ENCODE measurements around the gene IGF2R. TPM values are rescaled to one million over a fixed set of nuclear protein-coding genes. Genes with fewer than 3 reads are reported as not detected.
A peak's percentile ranks its signal among the peaks of the same experiment; 100 is the strongest.

IGF2R gene
- total and polyA plus RNA-seq, 2 of the 13 experiments (the other 11 are each of a cell fraction or from before 2014, with no cell fraction given), result 38.3 to 70.0 TPM

- ChIA-PET CTCF (ENCODE audit: low intra/inter-chr PET ratio, low total read pairs) (no interaction called here), POLR2A (interaction anchor here (1.2 kb wide), 1 partner anchor 10 kb away, joined by 3 read pairs; no protein-coding TSS in a partner anchor)
- H3K4me2 ChIP-seq (ENCODE audit: low read depth, low read length), result peak overlapping the region; percentile 27
- no peak overlapping the region for H2AFZ ChIP-seq (ENCODE audit: low read length)
- H3K36me3 ChIP-seq (replicated peaks in 1 of 2; ENCODE audit: control insufficient read depth in 1 of 2, insufficient read depth in 2 of 2, low read length in 2 of 2), result no peaks in the 10 kb centered on the region
- BruUV-seq (replicated peaks), result no TSS peak
- peaks cover 53% of the 10 kb centered on the region for H3K4me1 ChIP-seq (ENCODE audit: insufficient read depth, low read length)
- peak; percentile 31 for DNase-seq (ENCODE audit: low spot score)
- ATAC-seq, result peak; percentile 55
- H3K27ac ChIP-seq (ENCODE audit: extremely low read length, insufficient read depth, low read length), result peak overlapping the region; percentile 43
- no peak overlapping the region for H3K9ac ChIP-seq (ENCODE audit: insufficient read depth, low read depth, low read length)
- H3K79me2 ChIP-seq (ENCODE audit: insufficient read depth, low read length), result no peaks in the 10 kb centered on the region
- FAIRE-seq, result peak; percentile 80
- no peaks in the 10 kb centered on the region for H3K27me3 ChIP-seq (ENCODE audit: control insufficient read depth in 1 of 2, insufficient read depth in 2 of 2, low read length in 2 of 2)
- 59% methylated on average over 4 of the region's 6 CpGs for WGBS (ENCODE audit: low lambda C conversion rate)
- intact Hi-C loops (cut with micrococcal nuclease; ENCODE audit: unreplicated experiment), result loop anchor here (5.0 to 10.0 kb wide), 3 partner anchors 120 to 257 kb away; partner anchors contain the start of genes SLC22A2 and SLC22A3
- H4K20me1 ChIP-seq (ENCODE audit: insufficient read depth, low read length), result no peaks in the 10 kb centered on the region
- in situ Hi-C loops (cut with HindIII; ENCODE audit: extremely low pct_ligation_motif_present, low pct_unique_long_range_greater_than_20kb), result no loop called here
- no peak overlapping the region for H3K4me3 ChIP-seq (replicated peaks in 1 of 3; ENCODE audit: insufficient read depth in 1 of 3, low read depth in 2 of 3, low read length in 3 of 3)
- no peaks in the 10 kb centered on the region for H3K9me3 ChIP-seq (ENCODE audit: low read length)
- TF ChIP-seq ZNF224 (CRISPR knock-in tag; IDR thresholded peaks at IDR 0.05) (no peak), STAG1 (CRISPR knock-in tag; IDR thresholded peaks at IDR 0.05) (no peak), ZBTB7B (CRISPR knock-in tag; IDR thresholded peaks at IDR 0.05) (no peak; the same call in 1 of the 2 replicates), SOX13 (IDR thresholded peaks at IDR 0.05) (no peak), SOX13 (CRISPR knock-in tag; conservative IDR thresholded peaks at IDR 0.05 in 1 of 2, IDR thresholded peaks at IDR 0.05 in 1 of 2) (peak in 1 of 2 experiments; percentile 43; a peak in 1 of 4 replicates), MIER2 (CRISPR knock-in tag; IDR thresholded peaks at IDR 0.05) (no peak), SYNCRIP (IDR thresholded peaks at IDR 0.05; ENCODE audit: insufficient read depth, low read depth, low read length) (no peak), ZSCAN12 (CRISPR knock-in tag; IDR thresholded peaks at IDR 0.05) (no peak), EP300 (IDR thresholded peaks at IDR 0.05; ENCODE audit: low read depth in 2 of 2, low read length in 2 of 2) (peak in 1 of 2 experiments; percentile 39; a peak in 1 of 4 replicates), EP300 (CRISPR knock-in tag; IDR thresholded peaks at IDR 0.05; ENCODE audit: borderline replicate concordance) (no peak), PRPF4 (IDR thresholded peaks at IDR 0.05; ENCODE audit: low read depth, low read length, poor library complexity, severe bottlenecking) (no peak), SNAI1 (CRISPR knock-in tag; IDR thresholded peaks at IDR 0.05; ENCODE audit: borderline replicate concordance) (no peak), ZNF510 (CRISPR knock-in tag; IDR thresholded peaks at IDR 0.05; ENCODE audit: low read depth) (no peak), ZNF652 (CRISPR knock-in tag; IDR thresholded peaks at IDR 0.05; ENCODE audit: borderline replicate concordance, low read depth) (peak; percentile 56; the same call in 1 of the 2 replicates), CREB3 (CRISPR knock-in tag; IDR thresholded peaks at IDR 0.05) (no peak), GATA4 (IDR thresholded peaks at IDR 0.05; ENCODE audit: borderline replicate concordance, low read depth) (no peak), ZNF678 (CRISPR knock-in tag; IDR thresholded peaks at IDR 0.05) (no peak), TBX3 (IDR thresholded peaks at IDR 0.05; ENCODE audit: borderline replicate concordance) (peak; percentile 84), HCFC1 (IDR thresholded peaks at IDR 0.05; ENCODE audit: low read depth, low read length) (no peak), SMC3 (IDR thresholded peaks at IDR 0.05; ENCODE audit: low read length) (0 out of 2 replicates have a peak, but pooled peaks have one; percentile 12), ZNF816 (CRISPR knock-in tag; IDR thresholded peaks at IDR 0.05; ENCODE audit: borderline replicate concordance) (0 out of 2 replicates have a peak, but pooled peaks have one; percentile 39), IRF2 (CRISPR knock-in tag; IDR thresholded peaks at IDR 0.05) (no peak), ZSCAN21 (CRISPR knock-in tag; IDR thresholded peaks at IDR 0.05; ENCODE audit: borderline replicate concordance) (no peak), HDAC1 (CRISPR knock-in tag; IDR thresholded peaks at IDR 0.05) (0 out of 2 replicates have a peak, but pooled peaks have one; percentile 43), NCOR1 (IDR thresholded peaks at IDR 0.05; ENCODE audit: borderline replicate concordance, low read length) (peak; percentile 30; the same call in 1 of the 2 replicates)
Observed at GRCh38 chr6:160134779-160135547, 166.1 kb downstream of the IGF2R start.

All from HepG2 (cell line).